Measurements from ENCODE around the gene NTNG2.
A peak's percentile ranks its signal among the peaks of the same experiment; 100 is the strongest.

Gene NTNG2

GRCh38 chr9:132250324-132251262 is 88.7 kb downstream of the NTNG2 start:
- no peak for DNase-seq (ENCODE audit: low read depth in 2 of 2)

GRCh38 chr9:132260846-132261245 is 99.0 kb downstream of the NTNG2 start:
- no peak for DNase-seq (ENCODE audit: low read depth in 2 of 2)

GRCh38 chr9:132266017-132266416 is 104.2 kb downstream of the NTNG2 start:
- no peak for DNase-seq (ENCODE audit: low read depth in 2 of 2)

GRCh38 chr9:132267660-132268059 is 105.8 kb downstream of the NTNG2 start:
- DNase-seq (ENCODE audit: low read depth in 2 of 2): no peak

- DNase-seq (ENCODE audit: low read depth in 2 of 2): peak; percentile 46 to 52
These were observed 107.0 kb downstream of the NTNG2 start for GRCh38 chr9:132268725-132269352.

GRCh38 chr9:132269704-132270516 is 108.1 kb downstream of the NTNG2 start:
- peak in 1 of 2 donors; percentile 56 for DNase-seq (ENCODE audit: low read depth in 2 of 2)

- no peak for DNase-seq (ENCODE audit: low read depth in 2 of 2)
These were observed 113.0 kb downstream of the NTNG2 start for GRCh38 chr9:132274861-132275260.

GRCh38 chr9:132283165-132283564 is 121.3 kb downstream of the NTNG2 start:
- no peak for DNase-seq (ENCODE audit: low read depth in 2 of 2)

- DNase-seq (ENCODE audit: low read depth in 2 of 2): no peak
These were observed 122.0 kb downstream of the NTNG2 start for GRCh38 chr9:132283863-132284262.

- DNase-seq (ENCODE audit: low read depth in 2 of 2): no peak
These were observed 125.5 kb downstream of the NTNG2 start for GRCh38 chr9:132287256-132287760.

GRCh38 chr9:132288361-132288760 is 126.5 kb downstream of the NTNG2 start:
- DNase-seq (ENCODE audit: low read depth in 2 of 2): no peak

- no peak for DNase-seq (ENCODE audit: low read depth in 2 of 2)
These were observed 127.1 kb downstream of the NTNG2 start for GRCh38 chr9:132288966-132289365.

GRCh38 chr9:132293145-132293721 is 131.4 kb downstream of the NTNG2 start:
- no peak for DNase-seq (ENCODE audit: low read depth in 2 of 2)

Data from stimulated activated CD8-positive, alpha-beta memory T cell treated with anti-CD3 and anti-CD28 coated beads, Interleukin-7, amount 100 ng/mL, for 4 hours (primary cell).